Heart left ventricle (tissue), 16 donors: ENCODE results near the gene FRRS1L. TPM values are rescaled to one million over a fixed set of nuclear protein-coding genes. Genes with fewer than 3 reads are reported as not detected.

Source experiments
- ATAC-seq, 4 donors: fragments of 200-7000 bp; cut with Tn5 transposase; one replicate each; pipeline ENCODE4 v1.9.1; 2020 to 2022; ENCODE audit warnings: moderate library complexity in 4 of 4, mild to moderate bottlenecking in 3 of 4, moderate number of reproducible peaks in 1 of 4
- DNase-seq, 5 donors: peaks; one replicate each; pipeline ENCODE4 v3.0.0-alpha.2; 2020
- H3K27ac ChIP-seq, 12 donors: fragments of 200-600 bp; sonication (generic) in 4 of 12; one replicate each; pipeline versions ENCODE4 v1.5.0 to v1.8.0; 2016 to 2022; ENCODE audit warnings: mild to moderate bottlenecking in 2 of 12
- H3K27me3 ChIP-seq, 9 donors: fragments of 200-600 bp; sonication (generic) in 2 of 9; one replicate each; pipeline versions ENCODE4 v1.5.1 to v1.8.0; 2016 to 2022; ENCODE audit warnings: mild to moderate bottlenecking in 3 of 9
- H3K36me3 ChIP-seq, 9 donors: fragments of 200-600 bp; sonication (generic) in 2 of 9; one replicate each; pipeline versions ENCODE4 v1.5.0 to v1.8.0; 2018 to 2022; ENCODE audit warnings: mild to moderate bottlenecking in 2 of 9
- H3K4me1 ChIP-seq, 12 donors: fragments of 200-600 bp; sonication (generic) in 4 of 12; one replicate each; pipeline versions ENCODE4 v1.5.0 to v1.8.0; 2016 to 2022; ENCODE audit warnings: mild to moderate bottlenecking in 3 of 12
- H3K4me3 ChIP-seq, 12 donors: fragments of 200-600 bp; sonication (generic) in 4 of 12; one replicate each; pipeline versions ENCODE4 v1.5.0 to v1.8.0; 2017 to 2022; ENCODE audit warnings: mild to moderate bottlenecking in 9 of 12, moderate library complexity in 4 of 12
- H3K9me3 ChIP-seq, 12 donors: fragments of 200-600 bp; sonication (generic) in 4 of 12; one replicate each; pipeline versions ENCODE4 v1.5.0 to v1.8.0; 2016 to 2022; ENCODE audit warnings: mild to moderate bottlenecking in 1 of 12
- POLR2A ChIP-seq, 2 donors: fragments of 450-650 bp; IDR thresholded peaks; one replicate each; pipeline ENCODE4 v1.6.1; 2017; ENCODE audit warnings: antibody characterized with exemption in 2 of 2, mild to moderate bottlenecking in 2 of 2, moderate library complexity in 2 of 2
- WGBS, 4 donors: extraction: QIAGEN DNeasy Blood & Tissue Kit in 2 of 4; methylation state at CpG; one replicate each; pipeline versions ENCODE4 v1.1.5 to v1.1.7; 2013 to 2018; 5-methylcytosine and 5-hydroxymethylcytosine counted together
- intact Hi-C, 10 donors: fragments of 100-400 bp; cut with DNase I; formaldehyde crosslinking; loops; one replicate each; pipeline versions ENCODE4 v1.11.1 to v1.14.2; 2022
- polyA plus RNA-seq, 2 donors: library from polyadenylated mRNA; stranded (reverse); fragments of 200-250 nt; gene quantifications; one replicate each; pipeline ENCODE4 v1.2.3, GENCODE V29; 2013
- total RNA-seq, 9 donors: library from RNA; depleted of rRNA in 2 of 9; stranded (reverse); fragments of >200 nt in 2 of 9; fragmentation: NEBNext Ultra II Directional in 3 of 9; extraction: Animal tissue kit (Norgen Biotek cat#: 25700) in 3 of 9; gene quantifications; one replicate each; pipeline versions ENCODE4 v1.1.0 to v1.2.4, GENCODE V29; 2016 to 2023
- TF ChIP-seq, protein P1 (sequence below), 12 donors: fragments of 200-600 bp; sonication (generic) in 4 of 12; IDR thresholded peaks; one replicate each; pipeline versions ENCODE4 v1.5.0 to v1.8.0; 2018 to 2022; ENCODE audit warnings: antibody characterized with exemption in 12 of 12, mild to moderate bottlenecking in 5 of 12
- donor health status: ischemic (EF 13 %, LVEDD 7.1; RV severe dilation, severe dysfunction).
- donor health status: healthy with polysubstance abuse.
- donor health status: DM: no; HTN: yes; CAD: no.
- donor health status: DM: no; HTN: no; CAD: no.
- donor health status: ischemic (EF 25% LVEDD 6.9; RV normal size, moderate dysfunction).
- donor health status: ischemic (EF 25% LVEDD 5.7; RV mildly dilated, moderate dysfunction).
- donor health status: healthy.
- donor health status: DM: yes; HTN: yes; CAD: no.
- donor health status: ischemic (EF 35%, LVEDD 5.7; RV mildly dilated, moderate dysfunction).
- donor health status: nonischemic (EF 11% LVEDD 7.7; RV severe dilation, severe dysfunction).
- donor health status: DM: yes; HTN: yes; CAD: no.
- donor health status: PGD.
- donor health status: ischemic (EF 29% LVEDD 5.4; RV normal size, mild dysfunction).
- donor health status: nonischemic (EF 23%, LVEDD 6.1; RV moderate dilation, normal function).

The FRRS1L gene
- total and polyA plus RNA-seq, 11 donors, result 0.04 to 2.5 (median 1.6) TPM

DNA sequence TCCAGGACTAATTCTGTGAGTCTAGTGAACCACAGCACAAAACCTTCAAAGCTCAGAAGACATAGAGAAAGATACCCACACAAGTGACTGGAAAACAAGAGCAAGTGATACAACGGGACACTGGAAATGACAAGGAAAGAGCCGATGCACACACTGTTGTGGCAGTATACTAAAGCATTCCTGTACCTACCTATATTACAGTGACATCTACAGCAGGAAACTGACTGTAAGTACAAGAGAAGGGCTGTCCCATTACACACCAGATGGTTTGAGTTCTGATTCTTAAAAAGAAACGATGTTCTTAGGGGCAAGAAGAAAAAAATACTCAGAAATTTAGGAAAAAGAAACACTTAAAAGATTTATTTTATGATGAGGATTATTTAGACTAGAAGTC, 65.8 kb downstream of the FRRS1L start:
- Histone ChIP-seq H3K36me3 (peaks cover 0 to 29% (median 15%) of the 10 kb centered on the region in 9 donors), H3K4me3 (peak overlapping the region in 1 of 12 donors; percentile 10), H3K4me1 (peaks cover 13 to 65% (median 61%) of the 10 kb centered on the region in 12 donors), H3K27ac (peak overlapping the region; percentile 11 to 88 (median 78)), H3K9me3 (peaks cover 0 to 4% (median 0%) of the 10 kb centered on the region in 12 donors), H3K27me3 (no peaks in the 10 kb centered on the region)
- ATAC-seq, result no peak
- DNase-seq, result no peak
- intact Hi-C loops, result no loop called here
- TF ChIP-seq, protein P1, sequence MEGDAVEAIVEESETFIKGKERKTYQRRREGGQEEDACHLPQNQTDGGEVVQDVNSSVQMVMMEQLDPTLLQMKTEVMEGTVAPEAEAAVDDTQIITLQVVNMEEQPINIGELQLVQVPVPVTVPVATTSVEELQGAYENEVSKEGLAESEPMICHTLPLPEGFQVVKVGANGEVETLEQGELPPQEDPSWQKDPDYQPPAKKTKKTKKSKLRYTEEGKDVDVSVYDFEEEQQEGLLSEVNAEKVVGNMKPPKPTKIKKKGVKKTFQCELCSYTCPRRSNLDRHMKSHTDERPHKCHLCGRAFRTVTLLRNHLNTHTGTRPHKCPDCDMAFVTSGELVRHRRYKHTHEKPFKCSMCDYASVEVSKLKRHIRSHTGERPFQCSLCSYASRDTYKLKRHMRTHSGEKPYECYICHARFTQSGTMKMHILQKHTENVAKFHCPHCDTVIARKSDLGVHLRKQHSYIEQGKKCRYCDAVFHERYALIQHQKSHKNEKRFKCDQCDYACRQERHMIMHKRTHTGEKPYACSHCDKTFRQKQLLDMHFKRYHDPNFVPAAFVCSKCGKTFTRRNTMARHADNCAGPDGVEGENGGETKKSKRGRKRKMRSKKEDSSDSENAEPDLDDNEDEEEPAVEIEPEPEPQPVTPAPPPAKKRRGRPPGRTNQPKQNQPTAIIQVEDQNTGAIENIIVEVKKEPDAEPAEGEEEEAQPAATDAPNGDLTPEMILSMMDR (IDR thresholded peaks at IDR 0.05), result no peak
- TF ChIP-seq POLR2A (IDR thresholded peaks at IDR 0.05), result no peak
- 48 to 64% (median 62%) methylated on average over 3 of the region's 3 CpGs for WGBS, 4 donors

DNA sequence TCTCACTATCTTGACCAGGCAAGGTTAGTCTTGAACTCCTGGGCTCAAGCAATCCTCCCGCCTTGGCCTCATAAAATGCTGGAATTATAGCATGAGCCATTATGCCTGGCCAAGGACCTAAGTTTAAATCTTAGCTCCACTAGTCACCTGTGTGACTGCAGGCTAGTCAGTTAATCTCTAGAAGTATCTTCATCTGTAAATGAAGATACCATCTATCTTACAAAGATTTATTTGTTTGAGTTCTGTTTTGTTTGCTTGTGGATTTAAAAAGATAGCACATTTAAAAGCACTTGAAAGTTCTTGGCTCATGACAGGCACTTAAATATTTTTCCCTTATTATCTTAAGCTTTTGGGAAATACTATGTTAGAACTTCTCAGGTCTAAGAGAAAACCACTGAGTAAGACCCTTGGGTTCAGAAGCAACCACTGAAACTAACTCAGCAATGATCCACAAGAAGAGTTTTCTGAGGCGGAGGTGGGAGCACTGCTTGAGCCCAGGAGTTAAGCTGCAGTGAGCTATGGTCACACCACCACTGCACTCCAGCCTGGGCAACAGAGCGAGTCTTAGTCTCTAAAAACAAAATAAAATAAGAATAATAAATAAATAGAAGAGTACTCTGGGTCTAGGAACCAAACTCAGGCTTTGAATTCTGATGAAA, 66.4 kb downstream of the FRRS1L start:
- 80 to 100% (median 93%) methylated on average over 3 of the region's 3 CpGs for WGBS, 4 donors
- Histone ChIP-seq H3K27ac (peak overlapping the region in 10 of 12 donors; percentile 11 to 88 (median 80)), H3K9me3 (peaks cover 0 to 4% (median 0%) of the 10 kb centered on the region in 12 donors), H3K4me3 (peak overlapping the region in 1 of 12 donors; percentile 10), H3K36me3 (peaks cover 0 to 24% (median 14%) of the 10 kb centered on the region in 9 donors), H3K27me3 (no peaks in the 10 kb centered on the region), H3K4me1 (peaks cover 13 to 70% (median 63%) of the 10 kb centered on the region in 12 donors)
- no peak for ATAC-seq
- DNase-seq, result no peak
- intact Hi-C loops, result no loop called here
- no peak for TF ChIP-seq POLR2A (IDR thresholded peaks at IDR 0.05)
- TF ChIP-seq, protein P1 (IDR thresholded peaks at IDR 0.05), result no peak

DNA sequence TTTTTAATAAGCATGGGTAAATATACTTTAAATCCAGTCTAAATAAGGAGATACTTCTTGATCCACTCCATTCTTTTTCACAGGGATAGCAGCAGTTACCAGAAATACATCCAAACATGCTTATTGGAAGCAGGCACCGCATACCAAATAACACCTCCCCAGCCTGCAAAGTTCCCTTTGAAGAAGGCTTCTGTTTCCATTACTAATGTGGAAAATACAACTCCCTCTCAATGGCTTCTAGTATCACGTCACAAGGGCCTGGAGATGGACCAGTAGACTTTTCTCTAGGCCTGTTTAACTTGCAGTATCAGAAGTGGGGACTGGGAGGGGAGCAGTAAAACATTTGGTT, 68.1 kb downstream of the FRRS1L start:
- peaks cover 13 to 87% (median 66%) of the 10 kb centered on the region in 12 donors for H3K4me1 ChIP-seq
- peaks cover 0 to 21% (median 0%) of the 10 kb centered on the region in 9 donors for H3K36me3 ChIP-seq
- H3K27ac ChIP-seq, result peak overlapping the region; percentile 37 to 88 (median 78)
- 36 to 46% (median 38%) methylated on average over 2 of the region's 2 CpGs for WGBS, 4 donors
- peaks cover 0 to 4% (median 0%) of the 10 kb centered on the region in 12 donors for H3K9me3 ChIP-seq
- ATAC-seq (peak; percentile 22 to 71 (median 43)), DNase-seq (no peak)
- intact Hi-C loops, result loop anchor here in 1 of 10 donors (2.0 kb wide), 1 partner anchor 18 kb away; no protein-coding TSS in a partner anchor
- TF ChIP-seq, protein P1 (IDR thresholded peaks at IDR 0.05), result no peak
- TF ChIP-seq POLR2A (IDR thresholded peaks at IDR 0.05), result no peak
- H3K27me3 ChIP-seq, result no peaks in the 10 kb centered on the region
- peak overlapping the region in 2 of 12 donors; percentile 1 to 3 for H3K4me3 ChIP-seq

DNA sequence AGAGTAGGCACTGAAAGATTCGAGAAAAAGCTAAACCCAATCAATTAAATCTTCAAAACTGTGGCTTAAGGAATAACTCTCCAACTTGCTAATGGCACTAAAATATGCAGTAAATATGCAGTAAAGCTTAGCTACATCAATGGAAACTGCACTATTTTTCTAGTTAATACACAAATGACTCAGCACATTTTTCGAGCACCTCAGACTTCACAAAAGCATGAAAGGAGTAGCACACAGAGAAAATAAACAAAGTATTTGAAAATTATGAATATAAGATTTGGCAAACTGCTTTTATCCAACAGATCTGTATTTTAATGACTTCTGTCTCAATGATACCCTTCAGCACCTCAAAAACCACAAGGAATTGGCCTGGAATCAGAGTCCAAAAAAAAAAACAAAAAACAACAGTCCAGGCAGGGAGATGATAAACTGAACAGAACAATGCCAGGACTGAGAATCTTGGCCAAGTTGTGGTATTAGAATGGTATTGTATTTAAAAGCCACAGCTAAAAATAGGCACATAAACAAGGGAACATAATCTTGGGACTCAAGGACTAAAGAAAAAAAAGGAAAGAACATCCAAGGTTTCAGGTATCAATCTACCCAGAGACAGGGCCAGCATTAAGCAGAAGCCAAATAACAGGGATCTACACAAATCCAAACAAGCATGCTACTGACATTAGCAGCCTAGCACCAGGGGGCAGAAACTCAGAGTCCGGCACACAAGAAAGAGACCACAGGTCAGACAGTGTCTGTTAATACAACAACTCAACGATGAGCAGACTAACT, 68.7 kb downstream of the FRRS1L start:
- intact Hi-C loops, result loop anchor here in 1 of 10 donors (2.0 kb wide), 1 partner anchor 18 kb away; no protein-coding TSS in a partner anchor
- H3K36me3 ChIP-seq, result peaks cover 0 to 22% (median 3%) of the 10 kb centered on the region in 9 donors
- peak overlapping the region; percentile 37 to 88 (median 78) for H3K27ac ChIP-seq
- WGBS, 4 donors, result 24 to 34% (median 27%) methylated on average over 4 of the region's 4 CpGs
- H3K4me1 ChIP-seq, result peaks cover 13 to 92% (median 67%) of the 10 kb centered on the region in 12 donors
- H3K4me3 ChIP-seq, result peak overlapping the region in 2 of 12 donors; percentile 1 to 3
- TF ChIP-seq POLR2A (IDR thresholded peaks at IDR 0.05), result no peak
- TF ChIP-seq, protein P1 (IDR thresholded peaks at IDR 0.05), result peak in 8 of 12 donors; percentile 11 to 49 (median 30)
- H3K9me3 ChIP-seq, result peaks cover 0 to 4% (median 0%) of the 10 kb centered on the region in 12 donors
- H3K27me3 ChIP-seq, result no peaks in the 10 kb centered on the region
- ATAC-seq (peak; percentile 62 to 79 (median 72)), DNase-seq (no peak)
